ENCODE measurements around the gene C2orf81. TPM values are rescaled to one million over a fixed set of nuclear protein-coding genes. Genes with fewer than 3 reads are reported as not detected.

Gene C2orf81
- total and polyA plus RNA-seq, 10 of the 15 experiments (the other 5 are each of a cell fraction or from before 2014, with no cell fraction given), result 0.10 to 9.8 (median 2.7) TPM

GRCh38 chr2:74418312-74418711, 3.1 kb downstream of the C2orf81 start (continued):
- TF ChIP-seq PRDM15 (CRISPR knock-in tag; IDR thresholded peaks at IDR 0.05) (no peak), NFIC (IDR thresholded peaks at IDR 0.05; ENCODE audit: low read depth, low read length) (no peak), ZBED1 (IDR thresholded peaks at IDR 0.05; ENCODE audit: borderline replicate concordance) (no peak)

- WGBS (ENCODE audit: insufficient coverage, insufficient replicate concordance, low lambda C conversion rate, missing lambda C conversion rate), result 100% methylated on average over 3 of the region's 6 CpGs
- no peak overlapping the region for H3K4me2 ChIP-seq (ENCODE audit: control insufficient read depth, insufficient read depth)
- DNase-seq (ENCODE audit: low read depth, low spot score) (no peak), FAIRE-seq (no peak), ATAC-seq (no peak)
- no peak overlapping the region for H3K9ac ChIP-seq (ENCODE audit: control insufficient read depth, insufficient read depth, low read length)
- ChIA-PET SMC1A (ENCODE audit: uncharacterized antibody, unreplicated experiment) (no interaction called here), RAD21 (ENCODE audit: unreplicated experiment) (no interaction called here), POLR2A (no interaction called here), CTCF (no interaction called here)
- no peak for TF ChIP-seq JUND (IDR thresholded peaks at IDR 0.05; ENCODE audit: low read depth, low read length)
- no peak for TF ChIP-seq BHLHE40 (IDR thresholded peaks at IDR 0.05; ENCODE audit: borderline replicate concordance in 1 of 2, low read depth in 2 of 2, low read length in 1 of 2)
- no peak for TF ChIP-seq ASH2L (IDR thresholded peaks at IDR 0.05; ENCODE audit: borderline replicate concordance, low read depth)
- no peak for TF ChIP-seq SUZ12 (IDR thresholded peaks at IDR 0.05; ENCODE audit: unreplicated experiment)
- no peak for TF ChIP-seq EGR1 (IDR thresholded peaks at IDR 0.05; ENCODE audit: borderline replicate concordance in 1 of 2, low read depth in 2 of 2, low read length in 2 of 2)
- TF ChIP-seq RELB (IDR thresholded peaks at IDR 0.05; ENCODE audit: low read depth), result no peak
- no peak for TF ChIP-seq MEF2B (IDR thresholded peaks at IDR 0.05; ENCODE audit: partially characterized antibody, poor library complexity, severe bottlenecking)
- TF ChIP-seq SIX5 (IDR thresholded peaks at IDR 0.05; ENCODE audit: low read depth, low read length, severe bottlenecking), result no peak
- no peak for TF ChIP-seq SUPT20H (IDR thresholded peaks at IDR 0.05; ENCODE audit: borderline replicate concordance, control insufficient read depth, low read depth, low read length)
- no peak for TF ChIP-seq NBN (IDR thresholded peaks at IDR 0.05)
- H3K4me1 ChIP-seq (ENCODE audit: control insufficient read depth, insufficient read depth, low read length), result peaks cover 47% of the 10 kb centered on the region
- intact Hi-C loops (cut with micrococcal nuclease; ENCODE audit: unreplicated experiment), result no loop called here
- no peak overlapping the region for H3K27ac ChIP-seq (ENCODE audit: control insufficient read depth, insufficient read depth)
- peaks cover 6% of the 10 kb centered on the region for H3K79me2 ChIP-seq (ENCODE audit: control insufficient read depth, insufficient read depth, low read length)
- H3K9me3 ChIP-seq (replicated peaks; ENCODE audit: control insufficient read depth, insufficient read depth, low read length), result no peaks in the 10 kb centered on the region
- H3K27me3 ChIP-seq (replicated peaks in 1 of 2; ENCODE audit: control insufficient read depth in 2 of 2, insufficient read depth in 2 of 2, low read length in 1 of 2), result no peaks in the 10 kb centered on the region
- no TSS peak for BruUV-seq (replicated peaks)
- no peaks in the 10 kb centered on the region for H3K36me3 ChIP-seq (ENCODE audit: control insufficient read depth in 2 of 2, insufficient read depth in 2 of 2, low read length in 1 of 2)
- no peaks in the 10 kb centered on the region for H4K20me1 ChIP-seq (ENCODE audit: control insufficient read depth, insufficient read depth)
- H2AFZ ChIP-seq (ENCODE audit: control insufficient read depth, low read depth, low read length), result no peak overlapping the region
- no peak overlapping the region for H3K4me3 ChIP-seq
- in situ Hi-C loops (cut with MboI), result no loop called here
Observed at GRCh38 chr2:74417763-74418162, 3.7 kb downstream of the C2orf81 start.
